A673 (cell line): ENCODE measurements around the gene TAS1R1.

Source experiments
- CTCF ChIP-seq: fragments of 300-800, 200-600 bp; sonication (generic); conservative IDR thresholded peaks from 2 replicates; pipeline ENCODE4 v1.5.1; 2017; ENCODE audit warnings: low read depth, mild to moderate bottlenecking, antibody characterized with exemption, low read length, moderate library complexity, mixed read lengths
- EZH2 ChIP-seq: fragments of 200-600 bp; sonication (generic); IDR thresholded peaks from 2 replicates; pipeline ENCODE4 v1.6.1; 2017; ENCODE audit warnings: borderline replicate concordance, low read depth, mild to moderate bottlenecking, mixed read lengths, antibody characterized with exemption, low read length; ENCODE audit not compliant: poor library complexity, severe bottlenecking

GRCh38 chr1:6588893-6589520 is 33.9 kb downstream of the TAS1R1 start:
- TF ChIP-seq CTCF (no peak), EZH2 (no peak)
